GM12873 (cell line): ENCODE results near the gene OR6K2.

Source experiments
- CTCF ChIP-seq: IDR thresholded peaks from 2 replicates; pipeline ENCODE4 v1.5.1; 2012; ENCODE audit warnings: low read depth, mild to moderate bottlenecking, moderate library complexity, low read length, control low read depth; ENCODE audit not compliant: insufficient read depth; ENCODE audit errors: missing control alignments

The OR6K2 gene

DNA sequence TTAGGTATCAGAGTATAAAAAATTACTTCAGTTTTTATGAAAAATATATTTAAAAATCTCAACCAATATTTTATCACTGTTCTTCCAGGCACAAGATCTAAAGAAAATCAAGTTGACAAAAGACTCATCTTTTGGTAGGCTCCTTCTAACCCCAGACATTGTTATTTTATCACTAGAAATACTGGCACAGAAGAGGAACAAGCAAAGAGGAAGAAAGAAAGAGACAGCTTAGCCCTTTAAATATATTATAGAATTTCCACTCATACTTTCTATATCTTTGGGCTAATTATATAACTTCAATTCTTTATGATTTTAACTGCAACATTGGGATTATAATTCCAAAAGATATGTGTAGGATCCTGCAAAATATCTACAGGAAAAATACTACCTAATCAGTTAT lies 46.4 kb downstream of the OR6K2 start:
- TF ChIP-seq CTCF: no peak

GRCh38 chr1:158652721-158653334 lies 47.6 kb downstream of the OR6K2 start:
- no peak for TF ChIP-seq CTCF
